H1 (cell line): Measurements from ENCODE around the gene TLE3. TPM values are rescaled to one million over a fixed set of nuclear protein-coding genes. Genes with fewer than 3 reads are reported as not detected.

Experiments used
- BRCA1 ChIP-seq: IDR thresholded peaks from 2 replicates; pipeline ENCODE4 v1.6.1; 2012; ENCODE audit warnings: low read depth, low read length, improper control_type of control experiment
- CHD7 ChIP-seq: fragments of 300-600 bp; sonication (generic); IDR thresholded peaks from 2 replicates; pipeline ENCODE4 v1.7.1; 2012; ENCODE audit warnings: low read length, moderate library complexity, mild to moderate bottlenecking, inconsistent platforms; ENCODE audit not compliant: insufficient replicate concordance
- CREB1 ChIP-seq: IDR thresholded peaks from 2 replicates; pipeline ENCODE4 v1.6.1; 2012; ENCODE audit warnings: inconsistent platforms
- KDM1A ChIP-seq: fragments of 200-600, 300-600 bp; sonication (generic); IDR thresholded peaks from 2 replicates; pipeline ENCODE4 v1.7.1; 2016; ENCODE audit warnings: mild to moderate bottlenecking, low read length, borderline replicate concordance
- POU5F1 ChIP-seq: IDR thresholded peaks from 2 replicates; pipeline ENCODE4 v1.6.1; 2011; ENCODE audit warnings: low read depth, mild to moderate bottlenecking, low read length, moderate library complexity
- polyA plus RNA-seq, 7 experiments: library from polyadenylated mRNA; depleted of rRNA in 3 of 7; stranded (reverse) in 5 of 7; unstranded in 2 of 7; fragments of >200 nt in 5 of 7; fragments of 200-250 nt in 2 of 7; gene quantifications; 1 replicate in 5 of 7; 2 replicates in 1 of 7; 4 replicates in 1 of 7; pipeline versions ENCODE4 v1.2.1 to v1.2.3, GENCODE V29; 2011 to 2013; ENCODE audit warnings: missing spikeins in 2 of 7, mixed read lengths in 2 of 7
- total RNA-seq: library from RNA; stranded (reverse); fragmentation: NEBNext Ultra II Directional; extraction: Animal tissue kit (Norgen Biotek cat#: 25700); gene quantifications from 2 replicates; pipeline ENCODE4 v1.2.1, GENCODE V29; 2021
- TF ChIP-seq, protein P1 (sequence below): IDR thresholded peaks from 2 replicates; pipeline ENCODE4 v1.6.1; 2012; ENCODE audit warnings: inconsistent platforms

The TLE3 gene
- total and polyA plus RNA-seq, 2 of the 8 experiments (the other 6 are each of a cell fraction or from before 2014, with no cell fraction given): 25.1 to 61.2 TPM

DNA sequence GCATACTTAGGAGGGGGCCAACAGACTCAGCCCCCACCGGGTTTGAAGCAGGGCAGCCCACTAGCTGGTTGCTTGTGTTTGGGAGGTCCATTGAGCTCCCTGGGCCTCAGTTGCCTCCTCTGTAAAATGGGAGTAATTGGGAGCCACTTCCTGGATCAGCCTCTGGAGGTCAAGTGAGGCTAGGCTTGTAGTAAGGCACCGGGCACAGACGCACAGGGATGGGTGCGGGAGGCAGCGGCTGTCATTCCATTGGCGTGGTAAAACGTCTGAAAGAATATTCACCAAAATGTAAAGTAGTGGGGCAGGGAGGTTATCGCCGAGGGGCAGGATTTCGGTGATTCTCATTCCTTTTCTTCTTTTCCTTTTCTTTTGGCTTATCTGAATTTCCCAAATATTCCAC lies 64.6 kb downstream of the TLE3 start (continued):
- TF ChIP-seq CHD7 (no peak), CREB1 (no peak), KDM1A (peak; percentile 86; the same call in 1 of the 2 replicates), BRCA1 (no peak), POU5F1 (no peak)
- TF ChIP-seq, protein P1, sequence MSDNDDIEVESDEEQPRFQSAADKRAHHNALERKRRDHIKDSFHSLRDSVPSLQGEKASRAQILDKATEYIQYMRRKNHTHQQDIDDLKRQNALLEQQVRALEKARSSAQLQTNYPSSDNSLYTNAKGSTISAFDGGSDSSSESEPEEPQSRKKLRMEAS: no peak
